Neural progenitor cell (in vitro differentiated cells): ENCODE results near the gene CPXM1.

Source experiments
- CTCF ChIP-seq: fragments of 200-600 bp; sonication (generic); IDR thresholded peaks from 2 replicates; pipeline ENCODE4 v1.5.1; 2017; ENCODE audit warnings: antibody characterized with exemption, mild to moderate bottlenecking
- EZH2 ChIP-seq: fragments of 200-600 bp; sonication (generic); IDR thresholded peaks from 2 replicates; pipeline ENCODE4 v1.6.1; 2017; ENCODE audit warnings: antibody characterized with exemption, mild to moderate bottlenecking, moderate library complexity

GRCh38 chr20:2804041-2804828, 3.8 kb upstream of the CPXM1 start:
- TF ChIP-seq CTCF (no peak), EZH2 (no peak)
